WTC11 (cell line): ENCODE data around the gene DHCR7. TPM values are rescaled to one million over a fixed set of nuclear protein-coding genes. Genes with fewer than 3 reads are reported as not detected.

ENCODE experiments used
- ATAC-seq: fragments of 200-7000 bp; cut with Tn5 transposase; 2 replicates; pipeline ENCODE4 v1.10.0; 2021; ENCODE audit warnings: mild to moderate bottlenecking, moderate library complexity
- CTCF ChIA-PET: fragments of 300-600 bp; sonication (Branson Sonifier 250); formaldehyde crosslinking; loops from one replicate; lab custom pipeline; 2021; ENCODE audit warnings: antibody characterized with exemption; lab: Charles Lee
- POLR2A ChIA-PET: fragments of 350-600 bp; sonication (Branson Sonifier 250); formaldehyde crosslinking; loops from one replicate; lab custom pipeline; 2021; ENCODE audit warnings: antibody characterized with exemption; lab: Charles Lee
- DNase-seq: peaks from one replicate; pipeline ENCODE4 v3.0.0; 2021; ENCODE audit warnings: low spot score
- H3K27ac Mint-ChIP-seq: 2 replicates; pipeline ENCODE4 v1.8.0; 2021; ENCODE audit warnings: mixed read lengths
- H3K27me3 Mint-ChIP-seq: 2 replicates; pipeline ENCODE4 v1.8.0; 2021; ENCODE audit warnings: low read depth, mild to moderate bottlenecking, moderate library complexity, mixed read lengths
- H3K36me3 Mint-ChIP-seq: 2 replicates; pipeline ENCODE4 v1.8.0; 2021; ENCODE audit warnings: mixed read lengths
- H3K4me1 Mint-ChIP-seq: 2 replicates; pipeline ENCODE4 v1.8.0; 2022; ENCODE audit warnings: mixed read lengths
- H3K4me3 Mint-ChIP-seq: 2 replicates; pipeline ENCODE4 v1.8.0; 2021; ENCODE audit warnings: mild to moderate bottlenecking, moderate library complexity, mixed read lengths
- H3K9me3 Mint-ChIP-seq: 2 replicates; pipeline ENCODE4 v1.8.0; 2021; ENCODE audit warnings: mixed read lengths
- AR ChIP-seq: fragments of 250-450 bp; sonication (Bioruptor Pico); IDR thresholded peaks from 2 replicates; pipeline ENCODE4 v1.9.0; 2021; ENCODE audit warnings: mild to moderate bottlenecking
- CDX4 ChIP-seq: fragments of 250-450 bp; sonication (Bioruptor Pico); IDR thresholded peaks from 2 replicates; pipeline ENCODE4 v1.9.0; 2021; ENCODE audit warnings: moderate library complexity, mild to moderate bottlenecking, inconsistent platforms, borderline replicate concordance
- E2F4 ChIP-seq: sonication (generic); formaldehyde crosslinking; IDR thresholded peaks from 2 replicates; pipeline ENCODE4 v1.8.1; 2022; ENCODE audit warnings: low read depth, mild to moderate bottlenecking, moderate library complexity, missing genetic modification reagents, borderline replicate concordance
- ELF4 ChIP-seq: sonication (generic); formaldehyde crosslinking; IDR thresholded peaks from 2 replicates; pipeline ENCODE4 v1.8.1; 2022; ENCODE audit warnings: low read depth, mild to moderate bottlenecking, moderate library complexity, missing genetic modification reagents
- EMX1 ChIP-seq: fragments of 250-450 bp; sonication (Bioruptor Pico); IDR thresholded peaks from 2 replicates; pipeline ENCODE4 v1.8.0; 2021; ENCODE audit warnings: mild to moderate bottlenecking
- FOXK1 ChIP-seq: sonication (generic); formaldehyde crosslinking; IDR thresholded peaks from 2 replicates; pipeline ENCODE4 v1.8.0; 2022; ENCODE audit warnings: mild to moderate bottlenecking, moderate library complexity, missing genetic modification reagents
- GABPB1 ChIP-seq: sonication (generic); formaldehyde crosslinking; IDR thresholded peaks from 2 replicates; pipeline ENCODE4 v1.8.1; 2023; ENCODE audit warnings: mild to moderate bottlenecking, missing genetic modification reagents
- HMGXB4 ChIP-seq: sonication (generic); formaldehyde crosslinking; IDR thresholded peaks from 2 replicates; pipeline ENCODE4 v1.8.1; 2023; ENCODE audit warnings: mild to moderate bottlenecking, moderate library complexity, missing genetic modification reagents
- IRF1 ChIP-seq: sonication (generic); formaldehyde crosslinking; IDR thresholded peaks from 2 replicates; pipeline ENCODE4 v1.8.0; 2023; ENCODE audit warnings: missing genetic modification reagents
- MAX ChIP-seq: sonication (generic); formaldehyde crosslinking; IDR thresholded peaks from 2 replicates; pipeline ENCODE4 v1.8.0; 2022; ENCODE audit warnings: mild to moderate bottlenecking, missing genetic modification reagents
- MLX ChIP-seq: sonication (generic); formaldehyde crosslinking; IDR thresholded peaks from 2 replicates; pipeline ENCODE4 v1.8.1; 2023; ENCODE audit warnings: mild to moderate bottlenecking, missing genetic modification reagents, moderate library complexity
- NFE2L1 ChIP-seq: sonication (generic); formaldehyde crosslinking; IDR thresholded peaks from 2 replicates; pipeline ENCODE4 v1.8.1; 2023; ENCODE audit warnings: missing genetic modification reagents
- NR2C2 ChIP-seq: sonication (generic); formaldehyde crosslinking; IDR thresholded peaks from 2 replicates; pipeline ENCODE4 v1.8.0; 2022; ENCODE audit warnings: mild to moderate bottlenecking, missing genetic modification reagents
- NR3C1 ChIP-seq: sonication (generic); formaldehyde crosslinking; conservative IDR thresholded peaks from 2 replicates; pipeline ENCODE4 v1.8.1; 2023; ENCODE audit warnings: low read depth, mild to moderate bottlenecking, missing genetic modification reagents
- OVOL2 ChIP-seq: fragments of 250-450 bp; sonication (Bioruptor Pico); IDR thresholded peaks from 2 replicates; pipeline ENCODE4 v1.9.0; 2021; ENCODE audit warnings: mild to moderate bottlenecking, borderline replicate concordance
- PRRX2 ChIP-seq: fragments of 250-450 bp; sonication (Bioruptor Pico); IDR thresholded peaks from 2 replicates; pipeline ENCODE4 v1.8.0; 2021; ENCODE audit warnings: mild to moderate bottlenecking
- SMAD3 ChIP-seq: sonication (generic); formaldehyde crosslinking; IDR thresholded peaks from 2 replicates; pipeline ENCODE4 v1.8.0; 2022; ENCODE audit warnings: missing genetic modification reagents, mild to moderate bottlenecking, borderline replicate concordance
- SMAD4 ChIP-seq: sonication (generic); formaldehyde crosslinking; IDR thresholded peaks from 2 replicates; pipeline ENCODE4 v1.8.0; 2022; ENCODE audit warnings: mild to moderate bottlenecking, missing genetic modification reagents
- TP53 ChIP-seq: sonication (generic); formaldehyde crosslinking; IDR thresholded peaks from 2 replicates; pipeline ENCODE4 v1.8.1; 2023; ENCODE audit warnings: mild to moderate bottlenecking, missing genetic modification reagents
- ZBTB21 ChIP-seq: sonication (generic); formaldehyde crosslinking; IDR thresholded peaks from 2 replicates; pipeline ENCODE4 v1.8.1; 2023; ENCODE audit warnings: mild to moderate bottlenecking, missing genetic modification reagents, borderline replicate concordance
- ZBTB43 ChIP-seq: sonication (generic); formaldehyde crosslinking; IDR thresholded peaks from 2 replicates; pipeline ENCODE4 v1.8.1; 2023; ENCODE audit warnings: mild to moderate bottlenecking, missing genetic modification reagents
- ZNF219 ChIP-seq: sonication (generic); formaldehyde crosslinking; IDR thresholded peaks from 2 replicates; pipeline ENCODE4 v1.8.0; 2023; ENCODE audit warnings: missing genetic modification reagents, mild to moderate bottlenecking, borderline replicate concordance
- ZNF281 ChIP-seq: sonication (generic); formaldehyde crosslinking; IDR thresholded peaks from 2 replicates; pipeline ENCODE4 v1.8.0; 2023; ENCODE audit warnings: mild to moderate bottlenecking, missing genetic modification reagents
- total RNA-seq: library from RNA; stranded (reverse); gene quantifications from 3 replicates; pipeline ENCODE4 v1.2.3, GENCODE V29; 2021

Gene DHCR7
- total RNA-seq, 1 experiment from 2014 or later: 104 TPM

GRCh38 chr11:71404209-71404608 is 44.0 kb downstream of the DHCR7 start:
- peaks cover 21% of the 10 kb centered on the region for H3K27me3 Mint-ChIP-seq
- no peak overlapping the region for H3K4me3 Mint-ChIP-seq

GRCh38 chr11:71402878-71403277 is 45.3 kb downstream of the DHCR7 start:
- peaks cover 4% of the 10 kb centered on the region for H3K36me3 Mint-ChIP-seq
- H3K4me1 Mint-ChIP-seq: no peaks in the 10 kb centered on the region
- POLR2A ChIA-PET: no interaction called here
- ATAC-seq (no peak), DNase-seq (no peak)
- CTCF ChIA-PET: no interaction called here
- H3K4me3 Mint-ChIP-seq: no peak overlapping the region
- no peak overlapping the region for H3K27ac Mint-ChIP-seq
- peaks cover 18% of the 10 kb centered on the region for H3K27me3 Mint-ChIP-seq
- H3K9me3 Mint-ChIP-seq: peaks cover 19% of the 10 kb centered on the region
- no peak for TF ChIP-seq ZNF281 (CRISPR knock-in tag)
- no peak for TF ChIP-seq SMAD3 (CRISPR knock-in tag)
- no peak for TF ChIP-seq FOXK1 (CRISPR knock-in tag)
- TF ChIP-seq NFE2L1: no peak
- no peak for TF ChIP-seq NR2C2 (CRISPR knock-in tag)
- no peak for TF ChIP-seq OVOL2
- TF ChIP-seq MLX (CRISPR knock-in tag): no peak
- no peak for TF ChIP-seq ZBTB21
- no peak for TF ChIP-seq SMAD4 (CRISPR knock-in tag)
- TF ChIP-seq PRRX2: no peak
- TF ChIP-seq ZBTB43 (CRISPR knock-in tag): no peak
- no peak for TF ChIP-seq MAX (CRISPR knock-in tag)
- no peak for TF ChIP-seq E2F4 (CRISPR knock-in tag)
- TF ChIP-seq AR (CRISPR knock-in tag): no peak
- TF ChIP-seq TP53 (CRISPR knock-in tag): no peak
- no peak for TF ChIP-seq IRF1 (CRISPR knock-in tag)
- no peak for TF ChIP-seq ZNF219 (CRISPR knock-in tag)

More at GRCh38 chr11:71404209-71404608, 44.0 kb downstream of the DHCR7 start:
- Mint-ChIP-seq H3K27ac (no peak overlapping the region), H3K36me3 (peaks cover 4% of the 10 kb centered on the region), H3K9me3 (peaks cover 19% of the 10 kb centered on the region), H3K4me1 (no peaks in the 10 kb centered on the region)
- ChIA-PET POLR2A (no interaction called here), CTCF (no interaction called here)
- DNase-seq (no peak), ATAC-seq (no peak)
- TF ChIP-seq CDX4 (CRISPR knock-in tag) (no peak), HMGXB4 (CRISPR knock-in tag) (no peak), GABPB1 (CRISPR knock-in tag) (no peak), NR3C1 (no peak), ELF4 (CRISPR knock-in tag) (no peak), EMX1 (CRISPR knock-in tag) (no peak)
